GM12892 (cell line): Measurements from ENCODE around the gene TRAF3IP1.

ENCODE experiments used
- POLR2A ChIP-seq: IDR thresholded peaks from 2 replicates; pipeline ENCODE4 v1.6.1; 2011; ENCODE audit warnings: low read depth, low read length, control low read depth
- POLR2AphosphoS5 ChIP-seq: IDR thresholded peaks from 2 replicates; pipeline ENCODE4 v1.6.1; 2011; ENCODE audit warnings: low read depth, low read length, control low read depth

- TF ChIP-seq POLR2A (no peak), POLR2AphosphoS5 (no peak)
Measured at GRCh38 chr2:238439917-238440316, 119.6 kb downstream of the TRAF3IP1 start.
